WI38 (cell line): ENCODE data around the gene FAF1.

Experiments used
- H3K4me3 ChIP-seq: 2 replicates; pipeline ENCODE4 v1.5.1; 2011; ENCODE audit warnings: low read depth, mild to moderate bottlenecking, control low read depth, low read length
- TF ChIP-seq, protein P1 (sequence below): IDR thresholded peaks from 2 replicates; pipeline ENCODE4 v1.5.1; 2012; ENCODE audit warnings: low read depth, mild to moderate bottlenecking, control low read depth, low read length

The FAF1 gene

DNA sequence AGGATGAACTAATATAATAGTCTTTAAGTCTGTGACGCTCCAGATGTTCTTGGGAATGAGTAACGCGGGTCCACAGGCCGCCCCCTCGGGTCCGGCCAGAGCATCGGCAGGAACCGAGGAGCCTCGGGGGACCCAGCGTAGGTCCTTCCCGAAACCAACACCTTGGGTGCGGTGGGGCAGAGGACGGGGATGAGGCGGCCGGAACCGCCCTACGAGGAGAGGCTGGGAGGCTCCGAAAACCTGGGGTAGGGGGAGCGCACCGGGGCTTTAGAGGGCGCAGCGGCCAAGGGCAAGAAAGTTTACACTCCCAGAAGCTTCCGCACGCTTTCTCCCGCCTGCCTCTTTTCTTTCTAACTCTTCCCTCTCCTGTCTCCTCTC lies 543.9 kb downstream of the FAF1 start:
- no peak overlapping the region for H3K4me3 ChIP-seq
- TF ChIP-seq, protein P1, sequence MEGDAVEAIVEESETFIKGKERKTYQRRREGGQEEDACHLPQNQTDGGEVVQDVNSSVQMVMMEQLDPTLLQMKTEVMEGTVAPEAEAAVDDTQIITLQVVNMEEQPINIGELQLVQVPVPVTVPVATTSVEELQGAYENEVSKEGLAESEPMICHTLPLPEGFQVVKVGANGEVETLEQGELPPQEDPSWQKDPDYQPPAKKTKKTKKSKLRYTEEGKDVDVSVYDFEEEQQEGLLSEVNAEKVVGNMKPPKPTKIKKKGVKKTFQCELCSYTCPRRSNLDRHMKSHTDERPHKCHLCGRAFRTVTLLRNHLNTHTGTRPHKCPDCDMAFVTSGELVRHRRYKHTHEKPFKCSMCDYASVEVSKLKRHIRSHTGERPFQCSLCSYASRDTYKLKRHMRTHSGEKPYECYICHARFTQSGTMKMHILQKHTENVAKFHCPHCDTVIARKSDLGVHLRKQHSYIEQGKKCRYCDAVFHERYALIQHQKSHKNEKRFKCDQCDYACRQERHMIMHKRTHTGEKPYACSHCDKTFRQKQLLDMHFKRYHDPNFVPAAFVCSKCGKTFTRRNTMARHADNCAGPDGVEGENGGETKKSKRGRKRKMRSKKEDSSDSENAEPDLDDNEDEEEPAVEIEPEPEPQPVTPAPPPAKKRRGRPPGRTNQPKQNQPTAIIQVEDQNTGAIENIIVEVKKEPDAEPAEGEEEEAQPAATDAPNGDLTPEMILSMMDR, result no peak

DNA sequence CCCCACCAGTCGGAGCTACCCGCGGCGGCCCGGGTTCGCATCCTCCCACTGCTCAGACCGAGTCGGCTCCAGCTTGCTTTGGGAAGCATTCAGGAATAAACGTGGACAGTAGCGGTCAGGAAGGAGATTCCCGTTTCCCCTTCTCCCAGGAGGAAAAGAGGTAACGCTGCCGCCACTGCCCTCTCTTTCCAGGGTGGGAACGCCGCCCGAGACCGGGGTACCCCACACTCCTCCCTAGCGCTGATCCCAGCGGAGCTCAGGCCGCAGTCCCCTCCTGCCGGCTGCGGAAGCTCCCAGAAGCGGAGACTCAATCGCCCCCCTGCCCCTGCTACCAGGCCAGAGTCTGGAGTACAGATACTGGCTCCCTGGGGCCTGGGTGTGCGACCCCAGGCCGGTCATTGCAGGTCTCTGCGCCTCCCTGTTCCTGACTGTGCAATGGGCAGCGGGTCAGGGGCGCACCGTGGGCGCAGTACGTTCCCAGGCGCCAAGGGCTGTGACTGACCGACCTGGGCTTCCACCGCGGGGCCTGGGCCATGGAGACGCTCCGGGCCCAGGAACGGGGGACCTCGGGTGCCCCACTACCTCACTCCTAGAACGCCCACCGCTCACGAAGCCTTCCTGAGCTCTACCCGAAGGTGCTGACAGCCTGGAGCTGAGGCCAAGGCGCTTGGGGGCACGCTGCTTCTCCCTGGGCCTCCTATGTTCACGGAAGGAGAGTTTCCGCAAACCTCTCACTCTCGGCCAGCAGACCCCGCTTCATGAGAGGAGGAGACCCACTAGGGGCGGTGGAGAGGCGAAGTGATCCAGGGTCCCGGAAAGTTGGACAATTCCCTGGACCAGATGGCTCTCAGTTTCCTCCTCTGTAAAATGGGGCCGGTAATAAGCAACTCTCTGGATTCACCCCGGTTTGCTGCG lies 544.6 kb downstream of the FAF1 start:
- no peak overlapping the region for H3K4me3 ChIP-seq
- TF ChIP-seq, protein P1, result no peak

- TF ChIP-seq, protein P1, result no peak
- no peak overlapping the region for H3K4me3 ChIP-seq
These were observed 545.2 kb downstream of the FAF1 start for GRCh38 chr1:50414853-50415234.

GRCh38 chr1:50412813-50413476 lies 547.1 kb downstream of the FAF1 start:
- TF ChIP-seq, protein P1, result no peak
- no peak overlapping the region for H3K4me3 ChIP-seq

- TF ChIP-seq, protein P1, result no peak
- H3K4me3 ChIP-seq, result no peak overlapping the region
These were observed 554.3 kb downstream of the FAF1 start for GRCh38 chr1:50405814-50406213.

DNA sequence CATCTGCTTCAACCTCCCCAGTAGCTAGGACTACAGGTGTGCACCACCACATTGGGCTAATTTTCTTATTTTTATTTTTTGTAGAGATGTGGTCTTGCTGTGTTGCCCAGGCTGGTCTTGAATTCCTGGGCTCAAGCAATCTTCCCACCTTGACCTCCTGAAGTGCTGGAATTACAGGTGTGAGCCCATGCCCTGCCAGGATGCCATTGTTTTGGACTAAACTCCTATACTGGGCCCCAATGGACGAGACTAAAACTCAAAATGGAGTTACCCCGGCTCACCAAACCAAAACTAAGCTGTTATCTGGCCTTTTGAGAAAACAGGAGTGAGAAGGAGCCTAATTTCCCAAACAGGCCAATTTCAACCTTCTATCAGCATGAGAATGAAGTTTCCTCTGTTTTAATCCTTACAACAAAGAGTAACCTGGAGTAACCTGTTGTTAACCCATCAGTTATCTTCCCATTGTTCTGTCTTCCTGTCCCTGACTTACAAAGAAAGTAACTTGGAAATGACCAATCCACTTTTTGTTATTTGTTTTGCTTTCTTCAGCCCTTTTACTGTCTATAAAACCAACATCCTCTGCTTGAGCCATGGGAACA lies 566.4 kb downstream of the FAF1 start:
- H3K4me3 ChIP-seq, result no peak overlapping the region
- TF ChIP-seq, protein P1, result no peak
